ENCODE measurements around the gene ACO1. TPM values are rescaled to one million over a fixed set of nuclear protein-coding genes. Genes with fewer than 3 reads are reported as not detected.

Gene ACO1
- total RNA-seq = 10 to 100 TPM; 44.6 to 57.6 (median 45.3) TPM

DNA sequence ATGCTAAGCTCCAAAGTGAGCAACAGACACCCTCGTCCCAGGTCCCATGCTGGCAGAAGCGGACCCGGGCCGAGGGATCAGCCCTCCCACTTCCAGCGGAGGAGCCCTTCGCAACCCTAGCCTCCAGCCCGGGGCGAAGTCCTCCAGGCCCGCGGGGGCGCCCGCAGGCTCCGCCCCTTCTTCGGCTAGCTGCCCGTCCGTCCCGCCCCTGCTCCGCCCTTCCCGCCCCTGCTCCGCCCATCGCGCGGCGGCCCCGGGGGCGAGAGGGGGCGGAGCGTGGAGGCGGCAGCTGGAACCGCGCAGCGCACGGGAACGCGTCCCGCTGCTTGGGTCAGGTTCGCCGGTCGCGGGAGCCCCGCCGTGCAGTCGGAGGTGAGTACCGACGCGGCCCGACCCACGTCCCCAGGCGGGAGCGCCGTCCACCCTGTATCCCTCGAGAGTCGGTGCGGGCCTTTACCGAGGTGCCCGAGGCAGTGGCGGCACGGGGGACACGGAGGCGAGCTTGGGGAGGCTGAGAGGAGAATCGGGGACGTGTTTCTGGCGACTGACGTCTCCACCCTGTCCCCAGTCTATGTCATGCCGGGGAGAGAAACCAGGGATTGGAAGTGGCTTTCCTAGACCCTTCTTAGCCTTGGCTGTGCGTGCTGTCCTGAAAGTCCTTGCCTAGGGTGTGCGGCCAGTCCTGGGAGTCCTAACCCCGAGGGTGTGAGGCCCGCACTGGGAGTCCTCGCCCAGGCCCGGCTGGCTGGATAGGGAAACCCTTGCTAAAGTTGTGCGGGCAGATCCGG lies at the start of gene ACO1:
Gene ACO1, plus strand, starts transcription at position 280 of the 788 bp plus-strand sequence. CDS start 20,864 bp downstream, outside the sequence.
- Histone ChIP-seq H3K27me3 (no peaks in the 10 kb centered on the region), H3K36me3 (no peaks in the 10 kb centered on the region), H3K9me3 (no peaks in the 10 kb centered on the region), H3K27ac (peak within 1 kb of the TSS; percentile 70 to 77 (median 73)), H3K4me1 (peaks cover 5 to 30% of the 10 kb centered on the region in 2 donors), H3K4me3 (replicated peaks in 1 of 3) (peak within 1 kb of the TSS; percentile 11 to 65 (median 52))
- DNase-seq = peak; percentile 92
- 1 to 3% methylated on average over 18 to 25 of the region's 73 CpGs for WGBS, 2 donors
- intact Hi-C loops (cut with DNase I) = loop anchor here (2.0 to 5.0 kb wide), 2 partner anchors 43 to 188 kb away; partner anchors contain the start of gene NDUFB6
- TF ChIP-seq, protein P1, sequence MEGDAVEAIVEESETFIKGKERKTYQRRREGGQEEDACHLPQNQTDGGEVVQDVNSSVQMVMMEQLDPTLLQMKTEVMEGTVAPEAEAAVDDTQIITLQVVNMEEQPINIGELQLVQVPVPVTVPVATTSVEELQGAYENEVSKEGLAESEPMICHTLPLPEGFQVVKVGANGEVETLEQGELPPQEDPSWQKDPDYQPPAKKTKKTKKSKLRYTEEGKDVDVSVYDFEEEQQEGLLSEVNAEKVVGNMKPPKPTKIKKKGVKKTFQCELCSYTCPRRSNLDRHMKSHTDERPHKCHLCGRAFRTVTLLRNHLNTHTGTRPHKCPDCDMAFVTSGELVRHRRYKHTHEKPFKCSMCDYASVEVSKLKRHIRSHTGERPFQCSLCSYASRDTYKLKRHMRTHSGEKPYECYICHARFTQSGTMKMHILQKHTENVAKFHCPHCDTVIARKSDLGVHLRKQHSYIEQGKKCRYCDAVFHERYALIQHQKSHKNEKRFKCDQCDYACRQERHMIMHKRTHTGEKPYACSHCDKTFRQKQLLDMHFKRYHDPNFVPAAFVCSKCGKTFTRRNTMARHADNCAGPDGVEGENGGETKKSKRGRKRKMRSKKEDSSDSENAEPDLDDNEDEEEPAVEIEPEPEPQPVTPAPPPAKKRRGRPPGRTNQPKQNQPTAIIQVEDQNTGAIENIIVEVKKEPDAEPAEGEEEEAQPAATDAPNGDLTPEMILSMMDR (IDR thresholded peaks at IDR 0.05) = no peak
- peak; percentile 55 to 95 for TF ChIP-seq POLR2A (IDR thresholded peaks at IDR 0.05)

DNA sequence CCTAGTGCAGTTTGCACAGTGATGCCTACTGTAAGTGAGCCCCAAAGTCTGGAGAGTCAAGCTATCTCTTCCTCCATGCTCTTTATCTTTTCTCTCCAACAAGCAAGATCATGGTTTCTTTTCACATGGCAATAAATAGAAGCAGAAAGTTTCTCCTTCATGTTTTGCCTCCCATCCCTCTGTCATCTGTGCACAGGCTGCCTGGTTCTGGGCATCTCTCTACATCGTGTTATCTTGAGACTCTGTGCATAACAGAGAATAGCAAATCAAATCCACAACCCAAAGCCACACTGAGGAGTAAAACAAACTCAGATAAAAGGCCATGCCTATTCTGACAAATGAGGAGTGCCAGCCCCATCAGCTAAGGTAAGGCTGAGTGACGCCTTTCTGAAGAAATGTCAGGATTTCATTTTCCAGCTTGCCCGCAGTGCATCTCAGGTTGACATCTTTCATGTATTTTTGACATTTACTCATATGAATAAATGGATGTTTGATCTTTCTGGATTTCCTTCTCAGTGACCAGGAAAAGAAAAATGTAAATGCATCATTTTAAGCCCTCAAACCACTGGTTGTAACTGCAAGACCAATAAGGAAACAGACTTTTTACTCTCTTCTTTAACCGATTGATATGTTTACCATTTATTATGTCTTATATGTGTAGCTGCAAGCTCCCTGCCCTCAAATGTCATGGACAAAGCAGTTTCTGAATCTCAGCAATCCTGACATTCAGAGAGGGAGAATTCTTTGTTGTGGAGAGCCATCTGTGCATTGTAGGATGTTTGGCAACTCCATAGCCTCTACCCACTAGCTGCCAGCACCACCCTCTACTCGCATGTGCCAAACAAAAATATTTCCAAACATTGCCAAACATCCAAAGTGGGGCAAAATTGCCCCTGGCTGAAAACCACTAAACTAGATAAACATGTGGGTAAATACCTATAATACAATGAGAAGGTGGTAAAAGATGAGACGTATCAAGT lies 49.2 kb upstream of the ACO1 start:
- no peak for DNase-seq
- H3K4me1 ChIP-seq = no peaks in the 10 kb centered on the region
- H3K36me3 ChIP-seq = no peaks in the 10 kb centered on the region
- H3K27me3 ChIP-seq = no peaks in the 10 kb centered on the region
- WGBS, 2 donors = 80 to 86% methylated on average over 6 of the region's 6 CpGs
- intact Hi-C loops (cut with DNase I) = no loop called here
- H3K27ac ChIP-seq = no peak overlapping the region
- H3K4me3 ChIP-seq (replicated peaks in 1 of 3) = no peak overlapping the region
- no peaks in the 10 kb centered on the region for H3K9me3 ChIP-seq
- TF ChIP-seq POLR2A (IDR thresholded peaks at IDR 0.05) = no peak
- TF ChIP-seq, protein P1 (IDR thresholded peaks at IDR 0.05) = no peak

DNA sequence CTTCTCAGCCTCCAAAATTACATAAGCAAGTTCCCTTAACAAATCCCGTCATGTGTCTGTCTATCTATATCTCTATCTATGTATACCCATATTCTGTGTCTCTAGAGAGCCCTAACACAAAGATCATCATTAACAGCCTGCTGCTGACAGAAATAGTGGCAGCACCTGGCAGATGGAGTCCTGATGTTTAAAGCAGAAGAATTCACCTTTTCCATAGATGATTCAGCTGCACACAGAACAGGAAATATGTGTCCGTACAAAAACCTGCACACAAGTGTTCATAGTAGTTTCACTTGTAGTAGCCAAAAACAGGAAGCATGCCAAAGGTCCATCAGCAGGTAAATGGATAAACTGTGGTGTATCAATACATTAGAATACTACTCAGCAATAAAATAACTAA lies 45.0 kb upstream of the ACO1 start:
- no peaks in the 10 kb centered on the region for H3K4me1 ChIP-seq
- H3K27ac ChIP-seq = no peak overlapping the region
- no peaks in the 10 kb centered on the region for H3K27me3 ChIP-seq
- no peaks in the 10 kb centered on the region for H3K36me3 ChIP-seq
- H3K4me3 ChIP-seq (replicated peaks in 1 of 3) = no peak overlapping the region
- no peak for TF ChIP-seq POLR2A (IDR thresholded peaks at IDR 0.05)
- TF ChIP-seq, protein P1 (IDR thresholded peaks at IDR 0.05) = no peak
- no peak for DNase-seq
- WGBS, 2 donors = 77 to 80% methylated on average over 2 of the region's 2 CpGs
- H3K9me3 ChIP-seq = no peaks in the 10 kb centered on the region
- intact Hi-C loops (cut with DNase I) = no loop called here

DNA sequence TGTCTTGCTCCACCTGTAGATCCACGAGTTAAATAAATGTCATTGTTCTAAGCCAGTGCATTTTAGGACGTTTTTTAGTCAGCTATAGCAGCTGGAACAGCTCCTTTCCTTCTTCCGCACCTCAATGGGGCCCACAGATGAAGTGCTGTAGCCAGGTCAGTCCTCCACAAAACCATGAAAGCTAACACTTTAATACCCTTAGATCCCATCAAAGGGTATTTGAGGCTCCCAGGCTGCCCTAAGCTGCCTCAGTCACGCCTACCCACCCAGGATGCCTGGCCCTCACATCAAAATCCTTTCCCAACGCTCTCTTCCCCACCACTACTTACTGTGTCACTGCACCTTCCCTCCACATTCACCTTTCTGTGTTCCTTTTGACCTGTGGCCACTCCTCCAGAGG lies 44.1 kb upstream of the ACO1 start:
- WGBS, 2 donors = 47 to 49% methylated on average over 5 of the region's 5 CpGs
- Histone ChIP-seq H3K27me3 (no peaks in the 10 kb centered on the region), H3K9me3 (no peaks in the 10 kb centered on the region), H3K27ac (no peak overlapping the region), H3K4me1 (no peaks in the 10 kb centered on the region), H3K36me3 (no peaks in the 10 kb centered on the region), H3K4me3 (replicated peaks in 1 of 3) (no peak overlapping the region)
- DNase-seq = no peak
- intact Hi-C loops (cut with DNase I) = no loop called here
- no peak for TF ChIP-seq POLR2A (IDR thresholded peaks at IDR 0.05)

DNA sequence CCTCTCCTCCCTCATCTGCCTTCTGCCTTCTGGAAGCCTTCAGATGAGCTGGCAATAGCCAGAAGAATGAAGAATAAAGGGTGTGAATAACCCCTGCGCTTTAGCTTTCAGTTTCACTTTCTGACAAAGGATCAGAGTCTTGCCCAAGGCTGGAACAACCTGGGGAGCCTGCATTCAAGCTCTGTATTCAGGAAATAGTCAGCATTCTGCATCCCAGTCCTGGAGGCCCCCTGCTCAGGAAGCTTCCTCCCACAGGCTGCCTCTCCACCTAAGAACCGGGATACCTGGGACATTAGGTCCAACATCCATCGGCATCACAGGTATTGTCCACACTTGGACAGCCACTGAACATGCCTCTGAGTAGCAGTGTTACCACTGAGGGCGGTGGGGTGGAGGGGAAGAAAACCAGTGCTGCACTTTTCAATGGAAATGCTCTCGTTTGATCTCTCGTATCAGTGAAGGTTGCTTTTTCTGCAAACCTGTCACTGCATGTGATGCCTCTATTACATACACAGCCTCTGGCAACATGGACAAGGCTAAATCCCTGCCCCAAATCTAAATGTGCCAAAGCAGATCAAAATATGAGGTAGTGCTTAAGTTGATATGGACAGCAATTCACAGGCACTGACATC lies 39.8 kb upstream of the ACO1 start:
- intact Hi-C loops (cut with DNase I) = no loop called here
- H3K4me3 ChIP-seq (replicated peaks in 1 of 3) = no peak overlapping the region
- TF ChIP-seq, protein P1 (IDR thresholded peaks at IDR 0.05) = no peak
- no peak for TF ChIP-seq POLR2A (IDR thresholded peaks at IDR 0.05)

More for the DNA sequence above, 39.8 kb upstream of the ACO1 start:
- 67 to 68% methylated on average over 6 of the region's 6 CpGs for WGBS, 2 donors
- Histone ChIP-seq H3K27ac (no peak overlapping the region), H3K36me3 (no peaks in the 10 kb centered on the region), H3K9me3 (no peaks in the 10 kb centered on the region), H3K27me3 (no peaks in the 10 kb centered on the region), H3K4me1 (no peaks in the 10 kb centered on the region)
- no peak for DNase-seq

Measured in thyroid gland (tissue), 4 donors.